ENCODE measurements around the gene DOC2A.

- TF ChIP-seq EP300 (IDR thresholded peaks at IDR 0.05; ENCODE audit: low read depth) = no peak
- no peak for TF ChIP-seq CTCF (IDR thresholded peaks at IDR 0.05)
- no peak for TF ChIP-seq POLR2AphosphoS5 (IDR thresholded peaks at IDR 0.05)
Observed at GRCh38 chr16:30028438-30029076, 17.7 kb upstream of the DOC2A start.
